Measurements from ENCODE around the gene CA12.

DNA sequence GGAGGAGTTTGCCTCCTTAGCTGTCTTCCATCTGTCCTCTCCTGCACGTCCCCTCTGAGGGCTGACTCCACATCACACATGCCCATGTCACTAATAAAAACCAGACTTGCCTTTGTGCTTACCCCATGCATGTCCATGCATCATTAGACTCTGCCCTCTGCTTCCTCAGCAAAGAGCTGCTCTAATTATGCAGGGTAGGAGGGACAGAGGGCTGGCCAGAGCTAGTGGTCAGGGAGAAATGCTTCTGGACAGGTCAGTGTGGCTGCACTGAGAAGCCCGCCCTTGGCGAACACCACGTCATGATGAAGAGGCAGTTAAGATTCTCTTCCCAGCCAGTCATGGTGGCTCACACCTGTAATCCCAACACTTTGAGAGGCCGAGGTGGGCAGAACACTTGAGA is 8.9 kb downstream of the CA12 start:
- TF ChIP-seq, protein P1, sequence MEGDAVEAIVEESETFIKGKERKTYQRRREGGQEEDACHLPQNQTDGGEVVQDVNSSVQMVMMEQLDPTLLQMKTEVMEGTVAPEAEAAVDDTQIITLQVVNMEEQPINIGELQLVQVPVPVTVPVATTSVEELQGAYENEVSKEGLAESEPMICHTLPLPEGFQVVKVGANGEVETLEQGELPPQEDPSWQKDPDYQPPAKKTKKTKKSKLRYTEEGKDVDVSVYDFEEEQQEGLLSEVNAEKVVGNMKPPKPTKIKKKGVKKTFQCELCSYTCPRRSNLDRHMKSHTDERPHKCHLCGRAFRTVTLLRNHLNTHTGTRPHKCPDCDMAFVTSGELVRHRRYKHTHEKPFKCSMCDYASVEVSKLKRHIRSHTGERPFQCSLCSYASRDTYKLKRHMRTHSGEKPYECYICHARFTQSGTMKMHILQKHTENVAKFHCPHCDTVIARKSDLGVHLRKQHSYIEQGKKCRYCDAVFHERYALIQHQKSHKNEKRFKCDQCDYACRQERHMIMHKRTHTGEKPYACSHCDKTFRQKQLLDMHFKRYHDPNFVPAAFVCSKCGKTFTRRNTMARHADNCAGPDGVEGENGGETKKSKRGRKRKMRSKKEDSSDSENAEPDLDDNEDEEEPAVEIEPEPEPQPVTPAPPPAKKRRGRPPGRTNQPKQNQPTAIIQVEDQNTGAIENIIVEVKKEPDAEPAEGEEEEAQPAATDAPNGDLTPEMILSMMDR (conservative IDR thresholded peaks at IDR 0.05; ENCODE audit: low read length), result no peak
- TF ChIP-seq EZH2phosphoT487 (IDR thresholded peaks at IDR 0.05; ENCODE audit: borderline replicate concordance), result no peak
